Measurements from ENCODE around the gene EGFL7.

EGFL7 gene

GRCh38 chr9:136678034-136678433 is 15.3 kb downstream of the EGFL7 start:
- H3K4me3 ChIP-seq (ENCODE audit: low read depth, low read length), result no peak overlapping the region
- H3K4me1 ChIP-seq (ENCODE audit: control insufficient read depth, insufficient read depth, low read length, unreplicated experiment), result no peaks in the 10 kb centered on the region
- H3K36me3 ChIP-seq (ENCODE audit: insufficient read depth, low read length), result 0 out of 2 replicates have a peak, but pooled peaks cover 2% of the 10 kb centered on the region
- no peaks in the 10 kb centered on the region for H3K27me3 ChIP-seq (ENCODE audit: insufficient read depth, low read length)
- no peak overlapping the region for H2AFZ ChIP-seq (ENCODE audit: low read length, unreplicated experiment)
- peaks cover 3% of the 10 kb centered on the region for H3K79me2 ChIP-seq (ENCODE audit: control insufficient read depth, insufficient read depth, low read length, unreplicated experiment)
- no peak overlapping the region for H3K27ac ChIP-seq (ENCODE audit: low read depth, low read length)

DNA sequence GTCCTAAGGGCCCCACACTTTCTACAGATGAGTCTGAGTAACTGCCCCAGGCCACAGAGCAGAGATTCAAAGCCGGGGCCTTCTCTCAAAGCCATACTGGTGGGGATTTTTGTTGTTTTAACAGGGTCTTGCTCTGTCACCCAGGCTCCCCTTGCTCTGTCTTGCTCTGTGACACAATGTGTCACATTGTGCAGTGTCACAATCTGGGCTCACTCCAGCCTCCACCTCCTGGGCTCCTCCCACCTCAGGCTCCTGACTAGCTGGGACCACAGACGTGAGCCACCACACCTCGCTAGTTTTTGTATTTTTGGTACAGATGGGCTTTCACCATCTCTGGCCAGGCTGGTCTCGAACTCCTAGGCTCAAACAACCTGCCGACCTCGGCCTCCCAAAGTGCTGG is 15.9 kb downstream of the EGFL7 start:
- no peak overlapping the region for H3K4me3 ChIP-seq (ENCODE audit: low read depth, low read length)
- H2AFZ ChIP-seq (ENCODE audit: low read length, unreplicated experiment), result no peak overlapping the region
- H3K4me1 ChIP-seq (ENCODE audit: control insufficient read depth, insufficient read depth, low read length, unreplicated experiment), result no peaks in the 10 kb centered on the region
- 0 out of 2 replicates have a peak, but pooled peaks cover 2% of the 10 kb centered on the region for H3K36me3 ChIP-seq (ENCODE audit: insufficient read depth, low read length)
- H3K27me3 ChIP-seq (ENCODE audit: insufficient read depth, low read length), result no peaks in the 10 kb centered on the region
- H3K27ac ChIP-seq (ENCODE audit: low read depth, low read length), result no peak overlapping the region
- peaks cover 7% of the 10 kb centered on the region for H3K79me2 ChIP-seq (ENCODE audit: control insufficient read depth, insufficient read depth, low read length, unreplicated experiment)

DNA sequence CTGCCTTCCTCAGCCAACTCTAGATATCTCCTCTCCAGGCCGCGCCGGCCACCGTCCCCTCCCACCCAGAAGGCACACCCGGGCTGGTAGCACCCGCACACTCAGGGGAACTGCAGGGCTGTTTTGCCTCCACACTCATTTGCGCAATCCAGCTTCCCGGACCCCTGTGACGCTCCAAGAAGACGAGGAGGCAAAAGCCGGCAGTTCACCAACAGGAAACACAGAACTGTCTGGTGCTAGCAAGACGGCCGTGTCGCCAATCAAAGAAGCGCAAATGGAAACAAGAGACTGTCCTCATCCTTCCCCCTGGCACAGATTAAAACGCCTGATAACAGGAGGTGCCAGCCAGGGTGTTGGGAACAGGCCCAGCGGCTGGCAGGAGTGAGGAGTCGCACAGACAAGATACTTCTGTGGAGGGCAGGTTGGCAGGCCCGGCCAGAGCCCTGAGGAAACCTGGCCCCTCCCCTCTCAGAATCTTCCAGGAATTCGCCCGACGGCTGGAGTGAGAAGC is 16.8 kb downstream of the EGFL7 start:
- H3K27me3 ChIP-seq (ENCODE audit: insufficient read depth, low read length), result no peaks in the 10 kb centered on the region
- no peaks in the 10 kb centered on the region for H3K4me1 ChIP-seq (ENCODE audit: control insufficient read depth, insufficient read depth, low read length, unreplicated experiment)
- no peak overlapping the region for H2AFZ ChIP-seq (ENCODE audit: low read length, unreplicated experiment)
- no peak overlapping the region for H3K27ac ChIP-seq (ENCODE audit: low read depth, low read length)
- 0 out of 2 replicates have a peak, but pooled peaks cover under 1% of the 10 kb centered on the region for H3K36me3 ChIP-seq (ENCODE audit: insufficient read depth, low read length)
- peaks cover 12% of the 10 kb centered on the region for H3K79me2 ChIP-seq (ENCODE audit: control insufficient read depth, insufficient read depth, low read length, unreplicated experiment)
- no peak overlapping the region for H3K4me3 ChIP-seq (ENCODE audit: low read depth, low read length)

GRCh38 chr9:136681029-136681428 is 18.3 kb downstream of the EGFL7 start:
- Histone ChIP-seq H3K36me3 (ENCODE audit: insufficient read depth, low read length) (no peaks in the 10 kb centered on the region), H3K27ac (ENCODE audit: low read depth, low read length) (no peak overlapping the region), H3K79me2 (ENCODE audit: control insufficient read depth, insufficient read depth, low read length, unreplicated experiment) (peaks cover 26% of the 10 kb centered on the region), H3K4me1 (ENCODE audit: control insufficient read depth, insufficient read depth, low read length, unreplicated experiment) (peaks cover 6% of the 10 kb centered on the region), H3K27me3 (ENCODE audit: insufficient read depth, low read length) (no peaks in the 10 kb centered on the region), H2AFZ (ENCODE audit: low read length, unreplicated experiment) (no peak overlapping the region), H3K4me3 (ENCODE audit: low read depth, low read length) (no peak overlapping the region)

GRCh38 chr9:136681945-136682699 is 19.4 kb downstream of the EGFL7 start:
- peaks cover 7% of the 10 kb centered on the region for H3K4me1 ChIP-seq (ENCODE audit: control insufficient read depth, insufficient read depth, low read length, unreplicated experiment)
- no peaks in the 10 kb centered on the region for H3K36me3 ChIP-seq (ENCODE audit: insufficient read depth, low read length)
- no peak overlapping the region for H2AFZ ChIP-seq (ENCODE audit: low read length, unreplicated experiment)
- no peak overlapping the region for H3K4me3 ChIP-seq (ENCODE audit: low read depth, low read length)
- no peaks in the 10 kb centered on the region for H3K27me3 ChIP-seq (ENCODE audit: insufficient read depth, low read length)
- H3K79me2 ChIP-seq (ENCODE audit: control insufficient read depth, insufficient read depth, low read length, unreplicated experiment), result peaks cover 26% of the 10 kb centered on the region
- no peak overlapping the region for H3K27ac ChIP-seq (ENCODE audit: low read depth, low read length)

GRCh38 chr9:136682710-136683109 is 20.0 kb downstream of the EGFL7 start:
- Histone ChIP-seq H3K36me3 (ENCODE audit: insufficient read depth, low read length) (no peaks in the 10 kb centered on the region), H3K27me3 (ENCODE audit: insufficient read depth, low read length) (no peaks in the 10 kb centered on the region), H3K4me3 (ENCODE audit: low read depth, low read length) (no peak overlapping the region), H2AFZ (ENCODE audit: low read length, unreplicated experiment) (no peak overlapping the region), H3K79me2 (ENCODE audit: control insufficient read depth, insufficient read depth, low read length, unreplicated experiment) (peaks cover 26% of the 10 kb centered on the region), H3K4me1 (ENCODE audit: control insufficient read depth, insufficient read depth, low read length, unreplicated experiment) (peaks cover 7% of the 10 kb centered on the region), H3K27ac (ENCODE audit: low read depth, low read length) (no peak overlapping the region)

GRCh38 chr9:136683173-136683745 is 20.5 kb downstream of the EGFL7 start:
- no peak overlapping the region for H2AFZ ChIP-seq (ENCODE audit: low read length, unreplicated experiment)
- no peaks in the 10 kb centered on the region for H3K36me3 ChIP-seq (ENCODE audit: insufficient read depth, low read length)
- H3K27me3 ChIP-seq (ENCODE audit: insufficient read depth, low read length), result no peaks in the 10 kb centered on the region
- no peak overlapping the region for H3K4me3 ChIP-seq (ENCODE audit: low read depth, low read length)
- H3K79me2 ChIP-seq (ENCODE audit: control insufficient read depth, insufficient read depth, low read length, unreplicated experiment), result peaks cover 26% of the 10 kb centered on the region
- H3K4me1 ChIP-seq (ENCODE audit: control insufficient read depth, insufficient read depth, low read length, unreplicated experiment), result peaks cover 7% of the 10 kb centered on the region
- H3K27ac ChIP-seq (ENCODE audit: low read depth, low read length), result no peak overlapping the region

- H3K4me1 ChIP-seq (ENCODE audit: control insufficient read depth, insufficient read depth, low read length, unreplicated experiment), result peaks cover 7% of the 10 kb centered on the region
- H3K27ac ChIP-seq (ENCODE audit: low read depth, low read length), result no peak overlapping the region
- no peaks in the 10 kb centered on the region for H3K27me3 ChIP-seq (ENCODE audit: insufficient read depth, low read length)
- H3K4me3 ChIP-seq (ENCODE audit: low read depth, low read length), result no peak overlapping the region
- H3K79me2 ChIP-seq (ENCODE audit: control insufficient read depth, insufficient read depth, low read length, unreplicated experiment), result peaks cover 26% of the 10 kb centered on the region
- no peak overlapping the region for H2AFZ ChIP-seq (ENCODE audit: low read length, unreplicated experiment)
- no peaks in the 10 kb centered on the region for H3K36me3 ChIP-seq (ENCODE audit: insufficient read depth, low read length)
Observed at GRCh38 chr9:136683755-136684154, 21.0 kb downstream of the EGFL7 start.

DNA sequence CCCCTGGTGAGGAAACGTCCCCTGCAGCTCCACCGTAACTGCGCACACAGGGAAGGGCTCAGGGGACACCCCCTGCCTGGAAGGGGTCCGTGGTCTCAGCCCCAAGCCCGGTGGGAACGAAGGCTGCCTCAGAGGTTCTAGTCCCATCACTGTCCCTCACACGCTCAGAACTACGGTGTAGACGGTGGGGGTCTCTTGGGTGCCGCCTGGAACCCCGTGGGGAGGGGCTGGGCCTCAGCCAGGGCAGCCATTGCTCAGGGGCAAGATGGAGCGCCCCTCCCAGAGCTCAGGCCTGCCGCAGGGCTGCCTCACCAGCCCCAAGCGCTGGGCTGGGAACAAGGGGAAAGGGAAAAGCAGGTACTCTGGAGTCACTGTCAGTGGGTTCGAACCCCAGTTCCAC is 21.6 kb downstream of the EGFL7 start:
- Histone ChIP-seq H3K36me3 (ENCODE audit: insufficient read depth, low read length) (no peaks in the 10 kb centered on the region), H3K4me3 (ENCODE audit: low read depth, low read length) (no peak overlapping the region), H3K27ac (ENCODE audit: low read depth, low read length) (no peak overlapping the region), H2AFZ (ENCODE audit: low read length, unreplicated experiment) (no peak overlapping the region), H3K27me3 (ENCODE audit: insufficient read depth, low read length) (no peaks in the 10 kb centered on the region), H3K4me1 (ENCODE audit: control insufficient read depth, insufficient read depth, low read length, unreplicated experiment) (peaks cover 7% of the 10 kb centered on the region), H3K79me2 (ENCODE audit: control insufficient read depth, insufficient read depth, low read length, unreplicated experiment) (peaks cover 26% of the 10 kb centered on the region)

- H3K79me2 ChIP-seq (ENCODE audit: control insufficient read depth, insufficient read depth, low read length, unreplicated experiment), result peaks cover 26% of the 10 kb centered on the region
- no peak overlapping the region for H2AFZ ChIP-seq (ENCODE audit: low read length, unreplicated experiment)
- no peak overlapping the region for H3K4me3 ChIP-seq (ENCODE audit: low read depth, low read length)
- H3K36me3 ChIP-seq (ENCODE audit: insufficient read depth, low read length), result no peaks in the 10 kb centered on the region
- peaks cover 7% of the 10 kb centered on the region for H3K4me1 ChIP-seq (ENCODE audit: control insufficient read depth, insufficient read depth, low read length, unreplicated experiment)
- H3K27ac ChIP-seq (ENCODE audit: low read depth, low read length), result no peak overlapping the region
- H3K27me3 ChIP-seq (ENCODE audit: insufficient read depth, low read length), result no peaks in the 10 kb centered on the region
Observed at GRCh38 chr9:136684799-136685198, 22.1 kb downstream of the EGFL7 start.

GRCh38 chr9:136685216-136685615 is 22.5 kb downstream of the EGFL7 start:
- peaks cover 26% of the 10 kb centered on the region for H3K79me2 ChIP-seq (ENCODE audit: control insufficient read depth, insufficient read depth, low read length, unreplicated experiment)
- H3K4me1 ChIP-seq (ENCODE audit: control insufficient read depth, insufficient read depth, low read length, unreplicated experiment), result peaks cover 7% of the 10 kb centered on the region
- H3K36me3 ChIP-seq (ENCODE audit: insufficient read depth, low read length), result no peaks in the 10 kb centered on the region
- H3K27ac ChIP-seq (ENCODE audit: low read depth, low read length), result no peak overlapping the region
- no peak overlapping the region for H2AFZ ChIP-seq (ENCODE audit: low read length, unreplicated experiment)
- no peaks in the 10 kb centered on the region for H3K27me3 ChIP-seq (ENCODE audit: insufficient read depth, low read length)
- H3K4me3 ChIP-seq (ENCODE audit: low read depth, low read length), result peak overlapping the region; percentile 96
